GM18519 (cell line): ENCODE data around the gene SPATA2L.

ENCODE experiments used
- ATAC-seq: cut with Tn5 transposase; IDR thresholded peaks from one replicate; pipeline ENCODE4 v1.9.1; 2021; ENCODE audit warnings: mild to moderate bottlenecking, moderate library complexity; ENCODE audit not compliant: unreplicated experiment, low FRiP score

SPATA2L gene

GRCh38 chr16:89658221-89658879 is 43.2 kb downstream of the SPATA2L start:
- ATAC-seq, result no peak

- ATAC-seq, result peak; percentile 83
These were observed 43.9 kb downstream of the SPATA2L start, which contains the start of the genes CHMP1A and SPATA33 for GRCh38 chr16:89657442-89658220. Gene CHMP1A (minus strand): TSS chr16:89657708. CDS start chr16:89657588, 120 bp downstream. Gene SPATA33 (plus strand): TSS chr16:89657836. CDS start chr16:89657912, 76 bp downstream.

GRCh38 chr16:89656435-89657121 is 44.9 kb downstream of the SPATA2L start:
- ATAC-seq, result no peak

GRCh38 chr16:89655062-89655643 is 46.4 kb downstream of the SPATA2L start:
- no peak for ATAC-seq

- ATAC-seq, result no peak
These were observed 47.7 kb downstream of the SPATA2L start for GRCh38 chr16:89653656-89654295.

GRCh38 chr16:89651584-89651983 is 49.9 kb downstream of the SPATA2L start:
- ATAC-seq, result no peak

GRCh38 chr16:89646906-89647305 is 54.6 kb downstream of the SPATA2L start:
- ATAC-seq, result no peak
